Right forelimb (tissue), 1 donor: ENCODE results near the gene ZNF677.
"Not testable (repeated sequence)": the region's sequence is repeated elsewhere in the genome, so short reads cannot be mapped to it uniquely, and the experiment has no call there.

Experiments used
- DNase-seq: peaks from one replicate; pipeline ENCODE4 v3.0.0-alpha.2; 2018

Gene ZNF677

GRCh38 chr19:53254411-53255341 is at the start of gene ZNF677:
Gene ZNF677 (minus strand): TSS chr19:53254873. CDS start chr19:53251550, 3,323 bp downstream.
- DNase-seq = peak; percentile 93

- DNase-seq = not testable (repeated sequence)
Measured at GRCh38 chr19:53301341-53301740, 46.7 kb upstream of the ZNF677 start.

- DNase-seq = no peak
Measured at GRCh38 chr19:53294786-53295441, 40.2 kb upstream of the ZNF677 start.

- DNase-seq = no peak
Measured at GRCh38 chr19:53290758-53291549, 36.3 kb upstream of the ZNF677 start.

GRCh38 chr19:53285087-53285486 is 30.4 kb upstream of the ZNF677 start:
- DNase-seq = no peak

- DNase-seq = not testable (repeated sequence)
Measured at GRCh38 chr19:53281947-53282346, 27.3 kb upstream of the ZNF677 start.

GRCh38 chr19:53275480-53275879 is 20.8 kb upstream of the ZNF677 start:
- DNase-seq = no peak

GRCh38 chr19:53272044-53272443 is 17.4 kb upstream of the ZNF677 start:
- no peak for DNase-seq

- DNase-seq = not testable (repeated sequence)
Measured at GRCh38 chr19:53269861-53270260, 15.2 kb upstream of the ZNF677 start.

GRCh38 chr19:53267623-53268022 is 12.9 kb upstream of the ZNF677 start, which contains the start of gene VN1R4:
Gene VN1R4 (minus strand): TSS chr19:53267723. CDS start chr19:53267665, 58 bp downstream.
- not testable (repeated sequence) for DNase-seq

GRCh38 chr19:53257715-53258342 is 3.2 kb upstream of the ZNF677 start, which contains the start of gene VN1R2:
Gene VN1R2 (plus strand): TSS chr19:53258292. CDS start chr19:53258376, 84 bp downstream.
- not testable (repeated sequence) for DNase-seq

- DNase-seq = no peak
Measured at GRCh38 chr19:53246498-53246897, 8.2 kb downstream of the ZNF677 start.

GRCh38 chr19:53237114-53237777 is 17.4 kb downstream of the ZNF677 start:
- no peak for DNase-seq

GRCh38 chr19:53224606-53225005 is 30.1 kb downstream of the ZNF677 start:
- no peak for DNase-seq

GRCh38 chr19:53222716-53223115 is 32.0 kb downstream of the ZNF677 start:
- DNase-seq = not testable (repeated sequence)

GRCh38 chr19:53212703-53213320 is 41.9 kb downstream of the ZNF677 start:
- no peak for DNase-seq

- not testable (repeated sequence) for DNase-seq
Measured at GRCh38 chr19:53211554-53211953, 43.1 kb downstream of the ZNF677 start.

- DNase-seq = peak; percentile 99
Measured at GRCh38 chr19:53196777-53197396, 57.8 kb downstream of the ZNF677 start.

- DNase-seq = peak; percentile 84
Measured at GRCh38 chr19:53195265-53195903, 59.3 kb downstream of the ZNF677 start.

GRCh38 chr19:53193535-53194222 is 61.0 kb downstream of the ZNF677 start:
- no peak for DNase-seq
